HG03159 (cell line): Measurements from ENCODE around the gene PAPSS1.

Experiments
- ATAC-seq: cut with Tn5 transposase; IDR thresholded peaks from one replicate; pipeline ENCODE4 v1.9.1; 2021; ENCODE audit warnings: mild to moderate bottlenecking, moderate library complexity; ENCODE audit not compliant: unreplicated experiment

The PAPSS1 gene

GRCh38 chr4:107630185-107630705 is 89.8 kb downstream of the PAPSS1 start:
- ATAC-seq, result no peak

- ATAC-seq, result no peak
These were observed 90.7 kb downstream of the PAPSS1 start for GRCh38 chr4:107629318-107629717.

- no peak for ATAC-seq
These were observed 94.6 kb downstream of the PAPSS1 start for GRCh38 chr4:107625391-107625902.

- ATAC-seq, result no peak
These were observed 96.0 kb downstream of the PAPSS1 start for GRCh38 chr4:107624024-107624423.

- ATAC-seq, result no peak
These were observed 98.0 kb downstream of the PAPSS1 start for GRCh38 chr4:107622006-107622405.

- ATAC-seq, result no peak
These were observed 100.3 kb downstream of the PAPSS1 start for GRCh38 chr4:107619731-107620130.

- ATAC-seq, result no peak
These were observed 101.0 kb downstream of the PAPSS1 start for GRCh38 chr4:107619066-107619465.

GRCh38 chr4:107618656-107619055 is 101.4 kb downstream of the PAPSS1 start:
- no peak for ATAC-seq

- no peak for ATAC-seq
These were observed 103.1 kb downstream of the PAPSS1 start for GRCh38 chr4:107616838-107617389.

GRCh38 chr4:107615809-107616208 is 104.2 kb downstream of the PAPSS1 start:
- no peak for ATAC-seq

- no peak for ATAC-seq
These were observed 116.6 kb downstream of the PAPSS1 start for GRCh38 chr4:107603430-107603829.

- ATAC-seq, result no peak
These were observed 119.1 kb downstream of the PAPSS1 start for GRCh38 chr4:107600983-107601382.

GRCh38 chr4:107600436-107600835 is 119.6 kb downstream of the PAPSS1 start:
- no peak for ATAC-seq

GRCh38 chr4:107599841-107600240 is 120.2 kb downstream of the PAPSS1 start:
- ATAC-seq, result no peak

- ATAC-seq, result no peak
These were observed 126.8 kb downstream of the PAPSS1 start for GRCh38 chr4:107593230-107593629.

- peak; percentile 88 for ATAC-seq
These were observed 127.5 kb downstream of the PAPSS1 start for GRCh38 chr4:107592519-107592918.

- no peak for ATAC-seq
These were observed 130.8 kb downstream of the PAPSS1 start for GRCh38 chr4:107589269-107589668.

- no peak for ATAC-seq
These were observed 133.7 kb downstream of the PAPSS1 start for GRCh38 chr4:107586371-107586770.

GRCh38 chr4:107579099-107579498 is 140.9 kb downstream of the PAPSS1 start:
- ATAC-seq, result no peak

- ATAC-seq, result no peak
These were observed 141.7 kb downstream of the PAPSS1 start for GRCh38 chr4:107578321-107578720.

- no peak for ATAC-seq
These were observed 142.3 kb downstream of the PAPSS1 start for GRCh38 chr4:107577743-107578142.

- ATAC-seq, result no peak
These were observed 144.8 kb downstream of the PAPSS1 start for GRCh38 chr4:107575243-107575642.

- no peak for ATAC-seq
These were observed 147.8 kb downstream of the PAPSS1 start for GRCh38 chr4:107572281-107572680.
